Measurements from ENCODE around the gene MSN.

Gene MSN

DNA sequence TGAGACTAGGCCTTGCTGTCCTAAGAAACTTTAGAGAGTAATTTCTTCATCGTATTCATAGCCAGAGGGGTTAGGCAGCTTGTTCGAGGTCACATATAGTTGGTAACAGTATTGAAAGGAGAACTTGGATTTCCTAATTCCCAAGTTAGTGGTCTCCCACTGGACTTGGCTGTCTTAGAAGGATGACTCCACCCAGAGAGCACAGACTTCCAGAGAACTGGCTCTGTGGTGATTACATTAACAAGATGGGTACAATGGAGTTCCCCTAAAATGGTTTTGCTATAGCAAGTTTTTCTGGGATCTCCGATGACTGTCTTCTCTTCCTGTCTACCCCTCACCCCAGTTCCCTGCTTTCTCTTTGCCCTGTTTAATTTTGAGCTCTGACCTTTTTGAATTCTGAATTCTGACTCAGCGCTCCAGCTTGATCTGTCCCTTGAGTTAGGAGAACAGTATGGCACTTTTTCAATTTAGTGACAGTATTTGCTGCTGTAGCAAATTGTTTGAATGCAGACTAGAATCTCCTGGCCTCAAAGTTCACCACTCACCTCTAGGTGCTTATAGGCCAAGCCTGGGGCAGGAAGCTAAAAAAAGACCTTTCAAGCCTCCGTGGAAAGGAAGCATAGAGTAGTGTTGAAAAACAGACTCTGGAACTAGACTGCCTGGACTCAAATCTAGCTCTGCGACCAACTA is 6.9 kb downstream of the MSN start:
- DNase-seq (ENCODE audit: low read depth) = no peak

GRCh38 chrX:65677954-65678469 is 10.6 kb downstream of the MSN start:
- peak; percentile 80 for DNase-seq (ENCODE audit: low read depth)

DNA sequence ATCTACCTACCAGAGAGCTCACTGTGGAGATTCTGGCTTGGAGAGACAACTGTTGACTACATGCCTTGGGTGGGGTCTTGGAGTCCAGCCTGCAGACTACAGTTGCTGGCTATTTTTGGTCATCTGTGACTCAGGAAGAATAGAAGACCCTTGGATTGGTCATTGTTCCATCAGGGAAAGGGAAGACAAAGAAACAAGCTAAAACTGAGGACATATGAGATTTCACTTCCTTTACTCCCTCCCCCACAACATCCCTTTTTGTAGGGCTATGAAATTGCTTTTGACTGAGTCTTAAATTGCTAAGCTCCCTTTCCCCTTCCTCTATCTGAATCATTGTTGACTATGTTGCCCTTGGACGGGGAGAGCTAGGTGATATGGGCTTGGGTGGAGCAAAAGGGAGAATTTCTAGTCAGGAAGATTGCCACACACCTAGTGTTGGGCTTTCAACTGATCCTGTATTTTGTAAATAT is 11.7 kb downstream of the MSN start:
- DNase-seq (ENCODE audit: low read depth) = peak; percentile 64

DNA sequence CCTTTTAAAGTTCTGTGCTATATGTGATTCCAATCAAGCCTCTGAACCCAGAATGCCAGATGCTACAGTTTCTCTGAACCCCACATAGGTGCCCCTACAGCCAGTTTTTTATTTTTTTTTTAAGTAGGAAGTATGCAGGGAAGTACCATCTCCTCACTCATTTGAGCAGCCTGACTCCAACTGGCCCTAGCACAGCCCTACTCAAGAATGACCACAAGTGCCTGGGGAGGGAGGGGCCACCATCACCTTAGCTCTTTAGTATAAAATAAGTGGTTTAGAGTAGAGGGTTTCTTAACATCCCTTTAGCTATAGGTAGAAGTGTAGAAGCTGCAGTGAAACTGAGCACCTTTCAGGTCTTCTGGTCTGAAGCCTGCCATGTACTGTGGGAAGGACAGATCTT is 14.4 kb downstream of the MSN start:
- no peak for DNase-seq (ENCODE audit: low read depth)

DNA sequence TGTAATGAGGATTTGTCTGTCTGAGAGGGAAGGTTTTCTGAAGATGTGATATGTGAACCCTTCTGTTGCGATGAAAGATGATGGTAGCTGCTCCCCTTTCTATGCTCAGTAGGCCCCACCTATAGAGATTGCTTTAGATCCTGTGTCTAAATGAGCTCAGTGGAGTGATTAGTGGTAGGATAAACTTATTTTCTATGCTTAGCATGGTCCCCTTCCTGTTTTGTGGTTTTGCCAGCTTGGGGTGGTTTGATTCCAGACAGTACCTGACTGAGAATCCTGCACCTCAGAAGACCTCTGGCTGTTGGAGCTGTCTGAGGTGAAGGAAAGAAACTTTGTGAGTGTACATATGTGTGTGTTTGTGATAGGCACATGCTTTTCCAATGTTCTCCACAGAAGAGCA is 17.7 kb downstream of the MSN start:
- DNase-seq (ENCODE audit: low read depth) = no peak

GRCh38 chrX:65686236-65686635 is 18.8 kb downstream of the MSN start:
- DNase-seq (ENCODE audit: low read depth) = no peak

DNA sequence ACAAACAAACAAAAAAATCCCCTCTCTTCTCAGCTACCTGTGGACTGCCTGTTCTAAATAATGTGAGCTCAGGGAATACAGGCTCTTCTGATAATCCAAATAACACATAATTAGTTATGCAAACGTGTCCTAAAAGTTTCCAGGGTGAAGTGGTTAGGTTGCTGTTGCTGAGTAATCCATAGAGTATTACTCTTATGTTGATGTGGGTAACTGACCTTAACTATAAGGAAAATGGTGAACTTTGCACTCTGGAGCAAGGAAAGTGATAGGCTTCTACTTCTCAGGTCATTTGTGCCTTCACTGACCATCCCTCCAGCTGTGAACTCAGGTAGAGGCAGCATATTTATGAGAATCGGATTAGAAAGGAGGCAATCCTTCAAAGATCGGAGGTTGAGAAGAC is 19.9 kb downstream of the MSN start:
- no peak for DNase-seq (ENCODE audit: low read depth)

- no peak for DNase-seq (ENCODE audit: low read depth)
These were observed 21.0 kb downstream of the MSN start for GRCh38 chrX:65688403-65688871.

DNA sequence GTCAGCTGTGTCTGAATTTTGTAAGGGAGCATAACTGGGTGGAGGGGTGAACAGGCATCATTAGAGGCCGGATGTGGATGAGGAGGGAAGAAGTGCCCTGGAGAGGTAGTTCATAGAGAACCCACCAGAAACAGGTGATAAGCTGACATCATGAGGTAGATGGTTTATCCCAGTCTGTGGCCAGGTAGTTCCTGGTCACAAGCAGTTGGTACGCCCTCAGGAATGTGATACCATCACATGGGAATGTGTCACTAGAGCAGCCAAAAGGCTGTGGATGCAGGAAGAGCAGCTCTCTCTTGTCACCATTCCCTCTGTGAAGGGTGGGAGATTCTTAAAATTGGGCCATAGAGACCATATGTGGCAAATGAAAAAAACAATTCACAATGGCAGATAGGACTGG is 21.9 kb downstream of the MSN start:
- no peak for DNase-seq (ENCODE audit: low read depth)

GRCh38 chrX:65690057-65690855 is 22.8 kb downstream of the MSN start:
- no peak for DNase-seq (ENCODE audit: low read depth)

DNA sequence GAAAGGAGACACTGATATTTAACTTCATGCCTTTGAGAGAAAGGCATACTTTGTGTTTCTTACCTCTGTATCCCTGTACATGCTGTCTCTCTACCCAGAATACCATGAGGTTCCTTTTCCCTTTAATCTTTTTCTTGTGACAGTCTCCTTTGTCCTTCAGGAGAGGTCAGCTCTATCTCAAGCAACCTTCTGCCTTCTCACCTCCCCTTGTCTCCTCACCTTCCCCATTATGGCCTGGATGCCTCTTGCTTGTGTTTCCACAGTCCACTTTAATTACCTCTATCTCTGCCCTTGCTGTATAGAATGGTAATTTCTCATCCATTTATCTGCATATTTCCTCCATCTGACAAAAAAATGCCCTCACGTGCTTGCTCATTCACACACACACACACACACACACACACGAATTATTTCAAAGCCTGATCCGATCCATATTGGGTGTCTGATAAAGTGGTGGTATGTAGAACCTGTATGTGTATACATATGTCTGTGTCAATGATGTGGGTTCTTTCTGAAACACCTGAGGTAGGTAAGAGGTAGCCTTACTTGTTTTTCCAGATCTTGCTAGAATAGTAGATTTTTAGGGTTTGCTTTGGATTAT is 28.5 kb downstream of the MSN start:
- DNase-seq (ENCODE audit: low read depth) = no peak

GRCh38 chrX:65696613-65697012 is 29.2 kb downstream of the MSN start:
- DNase-seq (ENCODE audit: low read depth) = no peak

- DNase-seq (ENCODE audit: low read depth) = peak; percentile 28
These were observed 29.8 kb downstream of the MSN start for GRCh38 chrX:65697211-65697641.

DNA sequence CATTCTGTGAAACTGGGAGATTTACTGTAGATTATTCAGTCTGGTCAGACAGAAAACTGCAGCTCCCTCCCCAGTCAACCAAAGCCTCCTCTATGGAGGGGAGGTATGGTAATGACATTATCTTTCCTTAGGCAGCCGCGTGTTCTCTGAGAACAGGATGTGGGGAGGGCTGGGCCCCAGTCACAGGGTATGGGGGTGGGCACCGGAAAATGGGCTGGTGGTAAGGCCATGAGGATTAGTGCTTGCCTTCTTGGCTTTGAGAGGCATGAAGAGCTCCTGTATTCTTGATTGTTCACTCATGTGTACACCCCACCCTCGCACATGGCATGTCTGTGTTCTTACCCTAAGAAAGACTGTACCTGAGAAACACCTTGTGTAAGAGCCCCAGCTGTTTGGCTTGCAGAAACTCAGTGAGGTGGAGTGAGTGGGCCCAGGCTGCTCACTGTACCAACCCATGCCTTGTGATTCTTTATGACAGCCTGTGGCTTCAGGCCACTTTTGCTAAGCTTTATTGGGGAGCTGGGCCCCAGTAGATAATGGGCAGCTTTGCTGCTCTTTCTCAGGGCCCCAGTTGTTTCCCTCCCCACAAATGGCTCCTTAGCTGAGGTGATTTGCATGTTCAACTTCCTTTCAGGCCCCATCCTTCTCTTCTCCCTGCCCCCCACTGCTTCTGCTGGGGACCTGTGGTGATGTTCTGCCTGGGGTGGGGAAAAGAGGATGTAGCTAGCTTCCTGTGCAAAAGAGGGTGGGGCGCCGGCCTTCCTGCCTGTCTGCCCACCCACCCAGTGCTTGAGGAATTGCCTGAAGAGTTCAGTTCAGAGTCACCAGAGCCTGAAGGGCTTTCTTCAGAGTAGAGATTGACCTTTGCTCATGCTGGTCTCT is 30.7 kb downstream of the MSN start:
- no peak for DNase-seq (ENCODE audit: low read depth)

GRCh38 chrX:65702956-65703355 is 35.5 kb downstream of the MSN start:
- no peak for DNase-seq (ENCODE audit: low read depth)

- DNase-seq (ENCODE audit: low read depth) = no peak
These were observed 38.0 kb downstream of the MSN start for GRCh38 chrX:65705439-65705838.

- DNase-seq (ENCODE audit: low read depth) = peak; percentile 76
These were observed 38.8 kb downstream of the MSN start for GRCh38 chrX:65706041-65706828.

GRCh38 chrX:65707151-65707550 is 39.7 kb downstream of the MSN start:
- no peak for DNase-seq (ENCODE audit: low read depth)

- no peak for DNase-seq (ENCODE audit: low read depth)
These were observed 44.8 kb downstream of the MSN start for GRCh38 chrX:65712005-65712806.

DNA sequence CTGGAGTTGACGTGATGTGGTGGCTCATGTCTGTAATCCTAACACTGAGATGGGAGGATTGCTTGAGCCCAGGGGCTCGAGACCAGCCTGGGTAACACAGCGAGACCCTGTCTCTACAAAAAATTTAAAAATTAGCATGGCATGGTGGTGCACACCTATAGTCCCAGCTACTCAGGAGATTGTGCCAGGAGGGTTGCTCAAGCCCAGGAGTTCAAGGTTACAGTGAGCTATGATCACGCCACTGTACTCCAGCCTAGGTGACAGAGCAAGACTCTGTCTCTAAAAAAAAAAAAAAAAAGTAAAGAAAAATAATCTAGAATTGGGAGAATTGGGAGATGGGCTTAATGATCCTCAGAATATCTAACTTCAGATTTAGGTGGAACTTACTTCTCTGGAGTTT is 51.1 kb downstream of the MSN start:
- no peak for DNase-seq (ENCODE audit: low read depth)
